GM12878 (cell line): ENCODE results near the gene RPLP2. TPM values are rescaled to one million over a fixed set of nuclear protein-coding genes. Genes with fewer than 3 reads are reported as not detected.

Source experiments
- ATAC-seq: fragments of 200-7000 bp; cut with Tn5 transposase; 3 replicates; pipeline ENCODE4 v1.9.1; 2020; ENCODE audit warnings: mild to moderate bottlenecking, moderate library complexity
- BruUV-seq: library from RNA; stranded (reverse); fragments of 400-500 nt; replicated peaks from 2 replicates; lab custom pipeline; 2021; lab: Mats Ljungman, UMichigan
- CTCF ChIA-PET: fragments of 300-600 bp; sonication (Branson Sonifier 250); formaldehyde crosslinking; extraction: SDS; loops from one replicate; lab custom pipeline; 2021; ENCODE audit warnings: inconsistent platforms; lab: Yijun Ruan, JAX
- POLR2A ChIA-PET: fragments of 350-600 bp; formaldehyde crosslinking; extraction: SDS; loops from one replicate; lab custom pipeline; 2021; ENCODE audit warnings: inconsistent platforms; lab: Charles Lee
- RAD21 ChIA-PET: fragments of 300-600 bp; sonication (Branson Sonifier 250); formaldehyde crosslinking; loops from one replicate; lab custom pipeline; 2023; ENCODE audit warnings: antibody characterized with exemption; ENCODE audit not compliant: unreplicated experiment; lab: Charles Lee
- SMC1A ChIA-PET: fragments of 300-600 bp; sonication (Branson Sonifier 250); formaldehyde crosslinking; loops from one replicate; lab custom pipeline; 2023; ENCODE audit not compliant: unreplicated experiment, uncharacterized antibody; lab: Charles Lee
- DNase-seq: peaks from one replicate; pipeline ENCODE4 v3.0.0-alpha.2; 2011; ENCODE audit warnings: low read depth, low spot score
- FAIRE-seq: peaks from 3 replicates; lab custom pipeline; 2011; peaks lifted over from hg19 to GRCh38; lab: Jason Lieb, UNC
- H2AFZ ChIP-seq: 2 replicates; pipeline ENCODE4 v1.6.0; 2011; ENCODE audit warnings: low read depth, low read length, control low read depth; ENCODE audit not compliant: control insufficient read depth
- H3K27ac ChIP-seq: 2 replicates; pipeline ENCODE4 v1.5.1; 2011; ENCODE audit warnings: control low read depth; ENCODE audit not compliant: control insufficient read depth, insufficient read depth
- H3K27me3 ChIP-seq, 2 experiments: replicated peaks in 1 of 2; 2 replicates each; pipeline versions ENCODE4 v1.6.0 to v1.6.1; 2011; ENCODE audit warnings: low read length in 1 of 2; ENCODE audit not compliant: control insufficient read depth in 2 of 2, insufficient read depth in 2 of 2
- H3K36me3 ChIP-seq, 2 experiments: 2 replicates each; pipeline ENCODE4 v1.5.1; 2011; ENCODE audit warnings: low read length in 1 of 2; ENCODE audit not compliant: control insufficient read depth in 2 of 2, insufficient read depth in 2 of 2
- H3K4me1 ChIP-seq: 2 replicates; pipeline ENCODE4 v1.6.1; 2011; ENCODE audit warnings: mild to moderate bottlenecking, low read length, moderate library complexity, mixed read lengths; ENCODE audit not compliant: control insufficient read depth, insufficient read depth
- H3K4me2 ChIP-seq: 2 replicates; pipeline ENCODE4 v1.6.0; 2011; ENCODE audit warnings: control low read depth; ENCODE audit not compliant: control insufficient read depth, insufficient read depth
- H3K4me3 ChIP-seq: fragments of 200-600 bp; sonication (generic); 2 replicates; pipeline ENCODE4 v1.5.1; 2016
- H3K79me2 ChIP-seq: 2 replicates; pipeline ENCODE4 v1.6.0; 2011; ENCODE audit warnings: low read length; ENCODE audit not compliant: control insufficient read depth, insufficient read depth
- H3K9ac ChIP-seq: 2 replicates; pipeline ENCODE4 v1.8.0; 2011; ENCODE audit warnings: low read length, control low read depth, mixed read lengths; ENCODE audit not compliant: control insufficient read depth, insufficient read depth
- H3K9me3 ChIP-seq: replicated peaks from 3 replicates; pipeline ENCODE4 v1.5.1; 2011; ENCODE audit warnings: mild to moderate bottlenecking, low read length; ENCODE audit not compliant: control insufficient read depth, insufficient read depth
- H4K20me1 ChIP-seq: 2 replicates; pipeline ENCODE4 v1.6.0; 2011; ENCODE audit not compliant: control insufficient read depth, insufficient read depth
- CBFB ChIP-seq: IDR thresholded peaks from 2 replicates; pipeline ENCODE4 v1.6.1; 2016; ENCODE audit warnings: antibody characterized with exemption, low read depth
- DPF2 ChIP-seq: fragments of 450-650 bp; IDR thresholded peaks from 2 replicates; pipeline ENCODE4 v1.6.1; 2017; ENCODE audit warnings: mild to moderate bottlenecking
- ESRRA ChIP-seq: IDR thresholded peaks from 2 replicates; pipeline ENCODE4 v1.6.1; 2012; ENCODE audit warnings: mild to moderate bottlenecking, low read length, improper control_type of control experiment
- GATAD2B ChIP-seq: fragments of 450-650 bp; conservative IDR thresholded peaks from 2 replicates; pipeline ENCODE4 v1.6.1; 2017; ENCODE audit warnings: low read depth, mild to moderate bottlenecking, moderate library complexity
- LARP7 ChIP-seq: fragments of 450-650 bp; IDR thresholded peaks from 2 replicates; pipeline ENCODE4 v1.6.1; 2017; ENCODE audit warnings: mild to moderate bottlenecking
- MXI1 ChIP-seq: fragments of 150-350 bp; IDR thresholded peaks from 2 replicates; pipeline ENCODE4 v1.6.1; 2011; ENCODE audit warnings: low read depth, mild to moderate bottlenecking, inconsistent platforms, low read length, improper control_type of control experiment
- NR2F1 ChIP-seq: fragments of 450-650 bp; conservative IDR thresholded peaks from 2 replicates; pipeline ENCODE4 v1.6.1; 2017; ENCODE audit warnings: mild to moderate bottlenecking
- PAX5 ChIP-seq: IDR thresholded peaks from 2 replicates; pipeline ENCODE4 v1.6.1; 2011; ENCODE audit warnings: low read depth, low read length, borderline replicate concordance
- POLR2A ChIP-seq: IDR thresholded peaks from 2 replicates; pipeline ENCODE4 v1.6.1; 2011; ENCODE audit warnings: low read depth, mild to moderate bottlenecking, low read length
- POLR2AphosphoS5 ChIP-seq: IDR thresholded peaks from 2 replicates; pipeline ENCODE4 v1.6.1; 2011; ENCODE audit warnings: mild to moderate bottlenecking, low read length, inconsistent platforms
- SPI1 ChIP-seq: IDR thresholded peaks from 2 replicates; pipeline ENCODE4 v1.6.1; 2011; ENCODE audit warnings: low read depth, mild to moderate bottlenecking, low read length, moderate library complexity, borderline replicate concordance; ENCODE audit not compliant: insufficient read depth
- ZNF384 ChIP-seq: IDR thresholded peaks from 2 replicates; pipeline ENCODE4 v1.6.1; 2012; ENCODE audit warnings: low read depth, mild to moderate bottlenecking, low read length, improper control_type of control experiment, borderline replicate concordance
- WGBS: methylation state at CpG from one replicate; pipeline ENCODE4 v1.1.6; 2016; ENCODE audit warnings: low lambda C conversion rate; ENCODE audit not compliant: insufficient replicate concordance, insufficient coverage; ENCODE audit errors: missing lambda C conversion rate; 5-methylcytosine and 5-hydroxymethylcytosine counted together
- in situ Hi-C: fragments of 300-500 bp; cut with MboI; formaldehyde crosslinking; loops from 9 replicates; pipeline ENCODE4 v1.14.3; 2018; ENCODE audit warnings: mixed read lengths
- intact Hi-C: fragments of 100-400 bp; cut with micrococcal nuclease; formaldehyde crosslinking; loops from one replicate; pipeline ENCODE4 v1.14.2; 2022; ENCODE audit not compliant: unreplicated experiment
- polyA plus RNA-seq, 11 experiments: library from polyadenylated mRNA; depleted of rRNA in 4 of 11; unstranded in 6 of 11; stranded (reverse) in 5 of 11; fragments of >200 nt; fragmentation: Nextera tagmentation in 4 of 11; fragmentation: Illumina TruSeq in 1 of 11; extraction: Ambion mirVana in 4 of 11; extraction: Trizol in 1 of 11; gene quantifications; 1 replicate in 1 of 11; 2 replicates in 10 of 11; pipeline versions ENCODE4 v1.2.1 to v1.2.3, GENCODE V29; 2011 to 2016; ENCODE audit warnings: inconsistent platforms in 2 of 11, missing spikeins in 2 of 11, low read depth in 1 of 11
- total RNA-seq, 4 experiments: library from RNA; depleted of rRNA in 3 of 4; stranded (reverse); fragments of >200 nt in 3 of 4; fragmentation: Illumina TruSeq in 1 of 4; extraction: Trizol in 1 of 4; gene quantifications; 2 replicates each; pipeline versions ENCODE4 v1.2.1 to v1.2.3, GENCODE V29; 2013 to 2021
- TF ChIP-seq, protein P1 (sequence below): fragments of 450-650 bp; IDR thresholded peaks from 2 replicates; pipeline ENCODE4 v1.6.1; 2016; ENCODE audit warnings: mild to moderate bottlenecking
- TF ChIP-seq, protein P2 (sequence below): IDR thresholded peaks from 2 replicates; pipeline ENCODE4 v1.6.1; 2011; ENCODE audit warnings: borderline replicate concordance, low read depth, mild to moderate bottlenecking, moderate library complexity, low read length; ENCODE audit not compliant: insufficient read depth, poor library complexity, severe bottlenecking
- TF ChIP-seq, protein P3 (sequence below), 3 experiments: IDR thresholded peaks in 2 of 3; conservative IDR thresholded peaks in 1 of 3; 2 replicates each; pipeline ENCODE4 v1.5.1; 2011; ENCODE audit warnings: low read depth in 3 of 3, low read length in 3 of 3, mild to moderate bottlenecking in 3 of 3, control low read depth in 2 of 3, moderate library complexity in 2 of 3, inconsistent platforms in 1 of 3, mixed read lengths in 1 of 3; ENCODE audit not compliant: control insufficient read depth in 2 of 3, insufficient read depth in 1 of 3; ENCODE audit errors: extremely low read depth in 1 of 3

Gene RPLP2
- total and polyA plus RNA-seq, 10 of the 15 experiments (the other 5 are each of a cell fraction or from before 2014, with no cell fraction given): 488 to 3,558 (median 1,481) TPM

DNA sequence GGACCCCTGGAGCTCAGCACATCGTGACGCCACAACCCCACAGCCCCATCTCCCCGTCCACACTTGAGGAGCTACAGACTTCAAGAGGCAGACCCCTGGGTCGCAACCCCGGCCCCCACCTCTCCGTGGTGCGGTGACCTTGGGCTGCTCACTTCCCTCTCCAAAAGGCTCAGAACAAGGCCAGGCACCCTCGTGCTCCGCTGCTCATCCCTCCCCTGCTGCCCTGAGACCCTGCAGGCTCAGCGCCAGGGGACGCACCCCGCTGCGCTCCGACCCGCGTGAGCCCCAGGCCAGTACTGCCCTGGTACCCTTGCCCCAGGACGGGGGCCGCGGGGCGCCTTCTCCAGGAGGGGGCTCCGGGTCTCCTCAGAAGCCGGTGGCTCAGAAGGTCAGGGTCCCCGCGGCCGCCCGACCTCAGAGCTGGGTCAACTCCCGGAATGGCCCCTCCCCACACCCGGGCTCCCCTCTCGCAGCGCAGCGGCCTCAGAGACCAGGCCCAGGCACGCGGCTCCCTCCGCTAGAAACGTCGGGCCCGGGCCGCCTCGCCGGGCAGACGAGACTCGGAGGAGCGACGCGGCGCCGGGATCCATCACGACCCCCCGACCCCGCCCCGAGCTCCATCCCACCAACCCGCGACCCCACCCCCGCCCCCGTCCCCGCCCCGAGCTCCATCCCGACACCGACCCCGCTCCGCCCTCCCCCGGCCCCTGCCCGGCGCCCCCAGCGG is 33.0 kb upstream of the RPLP2 start:
- CTCF ChIA-PET: interaction anchor here (0.9 kb wide), 1 partner anchor 51 kb away, joined by 5 read pairs; no protein-coding TSS in a partner anchor
- Histone ChIP-seq H3K27me3 (no peaks in the 10 kb centered on the region), H3K4me3 (peak overlapping the region; percentile 99), H3K9me3 (no peaks in the 10 kb centered on the region), H3K4me1 (peaks cover 13% of the 10 kb centered on the region), H3K36me3 (peaks cover 0 to 11% of the 10 kb centered on the region in 2 experiments; a peak in 3 of 4 replicates), H4K20me1 (no peaks in the 10 kb centered on the region), H2AFZ (peak overlapping the region; percentile 84), H3K9ac (peak overlapping the region; percentile 90), H3K4me2 (peak overlapping the region; percentile 92), H3K79me2 (peaks cover 41% of the 10 kb centered on the region), H3K27ac (peak overlapping the region; percentile 78)
- TF ChIP-seq, protein P1, sequence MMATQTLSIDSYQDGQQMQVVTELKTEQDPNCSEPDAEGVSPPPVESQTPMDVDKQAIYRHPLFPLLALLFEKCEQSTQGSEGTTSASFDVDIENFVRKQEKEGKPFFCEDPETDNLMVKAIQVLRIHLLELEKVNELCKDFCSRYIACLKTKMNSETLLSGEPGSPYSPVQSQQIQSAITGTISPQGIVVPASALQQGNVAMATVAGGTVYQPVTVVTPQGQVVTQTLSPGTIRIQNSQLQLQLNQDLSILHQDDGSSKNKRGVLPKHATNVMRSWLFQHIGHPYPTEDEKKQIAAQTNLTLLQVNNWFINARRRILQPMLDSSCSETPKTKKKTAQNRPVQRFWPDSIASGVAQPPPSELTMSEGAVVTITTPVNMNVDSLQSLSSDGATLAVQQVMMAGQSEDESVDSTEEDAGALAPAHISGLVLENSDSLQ: no peak
- TF ChIP-seq DPF2 (0 out of 2 replicates have a peak, but pooled peaks have one; percentile 15), PAX5 (no peak), ZNF384 (no peak), SPI1 (peak; percentile 63; the same call in 1 of the 2 replicates), LARP7 (0 out of 2 replicates have a peak, but pooled peaks have one; percentile 46), MXI1 (peak; percentile 55), POLR2AphosphoS5 (peak; percentile 40; the same call in 1 of the 2 replicates), POLR2A (peak; percentile 71), ESRRA (0 out of 2 replicates have a peak, but pooled peaks have one; percentile 41), GATAD2B (0 out of 2 replicates have a peak, but pooled peaks have one; percentile 31), NR2F1 (peak; percentile 54; the same call in 1 of the 2 replicates), CBFB (no peak)
- TF ChIP-seq, protein P2, sequence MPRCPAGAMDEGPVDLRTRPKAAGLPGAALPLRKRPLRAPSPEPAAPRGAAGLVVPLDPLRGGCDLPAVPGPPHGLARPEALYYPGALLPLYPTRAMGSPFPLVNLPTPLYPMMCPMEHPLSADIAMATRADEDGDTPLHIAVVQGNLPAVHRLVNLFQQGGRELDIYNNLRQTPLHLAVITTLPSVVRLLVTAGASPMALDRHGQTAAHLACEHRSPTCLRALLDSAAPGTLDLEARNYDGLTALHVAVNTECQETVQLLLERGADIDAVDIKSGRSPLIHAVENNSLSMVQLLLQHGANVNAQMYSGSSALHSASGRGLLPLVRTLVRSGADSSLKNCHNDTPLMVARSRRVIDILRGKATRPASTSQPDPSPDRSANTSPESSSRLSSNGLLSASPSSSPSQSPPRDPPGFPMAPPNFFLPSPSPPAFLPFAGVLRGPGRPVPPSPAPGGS: no peak
- TF ChIP-seq, protein P3, sequence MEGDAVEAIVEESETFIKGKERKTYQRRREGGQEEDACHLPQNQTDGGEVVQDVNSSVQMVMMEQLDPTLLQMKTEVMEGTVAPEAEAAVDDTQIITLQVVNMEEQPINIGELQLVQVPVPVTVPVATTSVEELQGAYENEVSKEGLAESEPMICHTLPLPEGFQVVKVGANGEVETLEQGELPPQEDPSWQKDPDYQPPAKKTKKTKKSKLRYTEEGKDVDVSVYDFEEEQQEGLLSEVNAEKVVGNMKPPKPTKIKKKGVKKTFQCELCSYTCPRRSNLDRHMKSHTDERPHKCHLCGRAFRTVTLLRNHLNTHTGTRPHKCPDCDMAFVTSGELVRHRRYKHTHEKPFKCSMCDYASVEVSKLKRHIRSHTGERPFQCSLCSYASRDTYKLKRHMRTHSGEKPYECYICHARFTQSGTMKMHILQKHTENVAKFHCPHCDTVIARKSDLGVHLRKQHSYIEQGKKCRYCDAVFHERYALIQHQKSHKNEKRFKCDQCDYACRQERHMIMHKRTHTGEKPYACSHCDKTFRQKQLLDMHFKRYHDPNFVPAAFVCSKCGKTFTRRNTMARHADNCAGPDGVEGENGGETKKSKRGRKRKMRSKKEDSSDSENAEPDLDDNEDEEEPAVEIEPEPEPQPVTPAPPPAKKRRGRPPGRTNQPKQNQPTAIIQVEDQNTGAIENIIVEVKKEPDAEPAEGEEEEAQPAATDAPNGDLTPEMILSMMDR (IDR thresholded peaks at IDR 0.05 in 2 of 3, conservative IDR thresholded peaks at IDR 0.05 in 1 of 3; ENCODE audit: control insufficient read depth in 2 of 3, extremely low read depth in 1 of 3, insufficient read depth in 1 of 3, low read depth in 3 of 3, low read length in 3 of 3): peak in 1 of 3 experiments; percentile 10; a peak in 1 of 6 replicates
- in situ Hi-C loops (no loop called here), intact Hi-C loops (no loop called here)
- POLR2A ChIA-PET: interaction anchor here (0.9 to 1.4 kb wide), 3 partner anchors 19 to 30 kb away, joined by 3 to 10 read pairs (median 3); partner anchors contain the start of gene TALDO1
- peak; percentile 59 for ATAC-seq
- TSS peak; percentile 71 for BruUV-seq
- no peak for DNase-seq
- 2% methylated on average over 40 of the region's 65 CpGs for WGBS
- RAD21 ChIA-PET: interaction anchor here (0.9 to 1.7 kb wide), 3 partner anchors 19 to 161 kb away, joined by 3 to 6 read pairs (median 4); partner anchors contain the start of gene IRF7
- peak; percentile 49 for FAIRE-seq
- SMC1A ChIA-PET: interaction anchor here (0.6 kb wide), 1 partner anchor 266 kb away, joined by 3 read pairs; no protein-coding TSS in a partner anchor
